MM.1S (cell line): ENCODE measurements around the gene GSC.

ENCODE experiments used
- DNase-seq: peaks from one replicate; pipeline ENCODE4 v3.0.0-alpha.2; 2015
- H2AFZ ChIP-seq: fragments of 300-600 bp; sonication (generic); 2 replicates; pipeline ENCODE4 v1.6.0; 2016; ENCODE audit warnings: antibody characterized with exemption, low read length
- H3F3A ChIP-seq: fragments of 300-600 bp; sonication (generic); 2 replicates; pipeline ENCODE4 v1.6.1; 2016; ENCODE audit warnings: mild to moderate bottlenecking, antibody characterized with exemption, low read length, moderate library complexity, mixed read lengths; ENCODE audit not compliant: insufficient read depth
- H3K27ac ChIP-seq: fragments of 300-600 bp; sonication (generic); 2 replicates; pipeline ENCODE4 v1.5.1; 2016; ENCODE audit warnings: mild to moderate bottlenecking, low read length
- H3K27me3 ChIP-seq: fragments of 300-600 bp; sonication (generic); replicated peaks from 2 replicates; pipeline ENCODE4 v1.6.0; 2016; ENCODE audit warnings: low read length; ENCODE audit not compliant: insufficient read depth
- H3K36me3 ChIP-seq: fragments of 300-600 bp; sonication (generic); replicated peaks from 2 replicates; pipeline ENCODE4 v1.6.1; 2016; ENCODE audit warnings: mild to moderate bottlenecking, low read length, mixed read lengths; ENCODE audit not compliant: insufficient read depth
- H3K4me1 ChIP-seq: fragments of 300-600 bp; sonication (generic); 2 replicates; pipeline ENCODE4 v1.6.1; 2016; ENCODE audit warnings: low read length, mixed read lengths
- H3K4me2 ChIP-seq: fragments of 300-600 bp; sonication (generic); 2 replicates; pipeline ENCODE4 v1.6.0; 2016; ENCODE audit warnings: low read depth, low read length
- H3K4me3 ChIP-seq: fragments of 300-600 bp; sonication (generic); 2 replicates; pipeline ENCODE4 v1.5.1; 2016; ENCODE audit warnings: low read length, mixed read lengths
- H3K79me2 ChIP-seq: fragments of 300-600 bp; sonication (generic); 2 replicates; pipeline ENCODE4 v1.6.1; 2016; ENCODE audit warnings: mixed run types, low read length, mixed read lengths
- H3K9ac ChIP-seq: fragments of 300-600 bp; sonication (generic); 2 replicates; pipeline ENCODE4 v1.6.1; 2016; ENCODE audit warnings: low read length, mixed read lengths
- H3K9me2 ChIP-seq: fragments of 300-600 bp; sonication (generic); replicated peaks from 2 replicates; pipeline ENCODE4 v1.6.1; 2016; ENCODE audit warnings: mild to moderate bottlenecking, low read length, mixed read lengths; ENCODE audit not compliant: insufficient read depth
- H3K9me3 ChIP-seq: fragments of 300-600 bp; sonication (generic); replicated peaks from 2 replicates; pipeline ENCODE4 v1.6.1; 2016; ENCODE audit warnings: mild to moderate bottlenecking, low read length, mixed read lengths; ENCODE audit not compliant: insufficient read depth
- H4K20me1 ChIP-seq: fragments of 300-600 bp; sonication (generic); 2 replicates; pipeline ENCODE4 v1.6.1; 2016; ENCODE audit warnings: mild to moderate bottlenecking, low read length, moderate library complexity, mixed read lengths; ENCODE audit not compliant: insufficient read depth
- EZH2 ChIP-seq: fragments of 300-600 bp; sonication (generic); optimal IDR thresholded peaks from 2 replicates; pipeline ENCODE3; 2017; ENCODE audit warnings: low read depth, mild to moderate bottlenecking, antibody characterized with exemption, low read length, mixed read lengths
- EZH2phosphoT487 ChIP-seq: fragments of 300-600 bp; sonication (generic); IDR thresholded peaks from 2 replicates; pipeline ENCODE4 v1.6.1; 2018; ENCODE audit warnings: antibody characterized with exemption, low read length
- TF ChIP-seq, protein P1 (sequence below): fragments of 300-600 bp; sonication (generic); IDR thresholded peaks from 2 replicates; pipeline ENCODE4 v1.5.1; 2016; ENCODE audit warnings: antibody characterized with exemption, low read length, mixed read lengths

GSC gene

DNA sequence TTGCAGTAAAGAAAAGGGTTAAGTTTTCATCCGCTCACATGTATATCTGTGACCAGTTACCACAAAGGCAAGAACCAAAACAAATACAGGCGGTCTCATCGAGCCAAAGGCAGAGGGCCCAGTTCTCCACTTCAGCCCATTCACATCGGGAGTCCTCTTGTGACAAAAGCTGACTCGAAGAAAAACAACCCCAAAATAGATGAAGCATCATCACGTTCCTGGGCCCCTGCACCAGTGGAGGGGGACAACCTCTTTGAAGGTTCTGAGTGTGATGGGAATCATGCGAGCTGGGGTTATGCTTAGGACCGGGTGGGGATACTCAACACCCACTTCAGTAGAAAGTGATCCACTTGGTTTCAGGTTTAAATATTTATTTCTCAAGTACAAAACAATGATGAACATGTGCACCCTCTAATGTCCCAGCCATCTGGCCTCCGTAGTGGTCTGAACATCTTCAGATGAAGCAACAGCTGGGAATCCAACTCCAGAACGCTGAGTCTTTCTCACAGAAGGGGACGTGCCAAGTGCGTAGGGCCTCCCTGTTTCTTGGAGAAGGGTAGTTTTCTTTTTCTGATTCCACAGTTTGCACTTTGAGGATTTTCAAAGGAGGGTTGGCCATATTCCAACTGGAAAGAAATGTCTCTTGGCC lies 8.4 kb downstream of the GSC start:
- H4K20me1 ChIP-seq, result no peaks in the 10 kb centered on the region
- H3K4me3 ChIP-seq, result no peak overlapping the region
- H3K27me3 ChIP-seq, result no peaks in the 10 kb centered on the region
- TF ChIP-seq, protein P1, sequence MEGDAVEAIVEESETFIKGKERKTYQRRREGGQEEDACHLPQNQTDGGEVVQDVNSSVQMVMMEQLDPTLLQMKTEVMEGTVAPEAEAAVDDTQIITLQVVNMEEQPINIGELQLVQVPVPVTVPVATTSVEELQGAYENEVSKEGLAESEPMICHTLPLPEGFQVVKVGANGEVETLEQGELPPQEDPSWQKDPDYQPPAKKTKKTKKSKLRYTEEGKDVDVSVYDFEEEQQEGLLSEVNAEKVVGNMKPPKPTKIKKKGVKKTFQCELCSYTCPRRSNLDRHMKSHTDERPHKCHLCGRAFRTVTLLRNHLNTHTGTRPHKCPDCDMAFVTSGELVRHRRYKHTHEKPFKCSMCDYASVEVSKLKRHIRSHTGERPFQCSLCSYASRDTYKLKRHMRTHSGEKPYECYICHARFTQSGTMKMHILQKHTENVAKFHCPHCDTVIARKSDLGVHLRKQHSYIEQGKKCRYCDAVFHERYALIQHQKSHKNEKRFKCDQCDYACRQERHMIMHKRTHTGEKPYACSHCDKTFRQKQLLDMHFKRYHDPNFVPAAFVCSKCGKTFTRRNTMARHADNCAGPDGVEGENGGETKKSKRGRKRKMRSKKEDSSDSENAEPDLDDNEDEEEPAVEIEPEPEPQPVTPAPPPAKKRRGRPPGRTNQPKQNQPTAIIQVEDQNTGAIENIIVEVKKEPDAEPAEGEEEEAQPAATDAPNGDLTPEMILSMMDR, result no peak
- TF ChIP-seq EZH2phosphoT487 (no peak), EZH2 (no peak)
- no peak for DNase-seq
- no peak overlapping the region for H3K4me2 ChIP-seq
- no peaks in the 10 kb centered on the region for H3K9me2 ChIP-seq
- no peaks in the 10 kb centered on the region for H3K79me2 ChIP-seq
- H3K36me3 ChIP-seq, result no peaks in the 10 kb centered on the region
- no peaks in the 10 kb centered on the region for H3F3A ChIP-seq
- H2AFZ ChIP-seq, result no peak overlapping the region
- H3K9me3 ChIP-seq, result no peaks in the 10 kb centered on the region
- no peaks in the 10 kb centered on the region for H3K4me1 ChIP-seq
- H3K9ac ChIP-seq, result no peak overlapping the region
- H3K27ac ChIP-seq, result no peak overlapping the region

- no peak for DNase-seq
- H3K9ac ChIP-seq, result no peak overlapping the region
- no peaks in the 10 kb centered on the region for H3K36me3 ChIP-seq
- H3F3A ChIP-seq, result no peaks in the 10 kb centered on the region
- no peak overlapping the region for H3K4me3 ChIP-seq
- H3K79me2 ChIP-seq, result no peaks in the 10 kb centered on the region
- H3K27ac ChIP-seq, result no peak overlapping the region
- no peak overlapping the region for H2AFZ ChIP-seq
- H3K4me1 ChIP-seq, result no peaks in the 10 kb centered on the region
- TF ChIP-seq EZH2, result no peak
- H3K27me3 ChIP-seq, result no peaks in the 10 kb centered on the region
- H4K20me1 ChIP-seq, result no peaks in the 10 kb centered on the region
- H3K4me2 ChIP-seq, result no peak overlapping the region
- H3K9me2 ChIP-seq, result no peaks in the 10 kb centered on the region
- H3K9me3 ChIP-seq, result no peaks in the 10 kb centered on the region
These were observed 13.5 kb downstream of the GSC start for GRCh38 chr14:94756310-94756882.

DNA sequence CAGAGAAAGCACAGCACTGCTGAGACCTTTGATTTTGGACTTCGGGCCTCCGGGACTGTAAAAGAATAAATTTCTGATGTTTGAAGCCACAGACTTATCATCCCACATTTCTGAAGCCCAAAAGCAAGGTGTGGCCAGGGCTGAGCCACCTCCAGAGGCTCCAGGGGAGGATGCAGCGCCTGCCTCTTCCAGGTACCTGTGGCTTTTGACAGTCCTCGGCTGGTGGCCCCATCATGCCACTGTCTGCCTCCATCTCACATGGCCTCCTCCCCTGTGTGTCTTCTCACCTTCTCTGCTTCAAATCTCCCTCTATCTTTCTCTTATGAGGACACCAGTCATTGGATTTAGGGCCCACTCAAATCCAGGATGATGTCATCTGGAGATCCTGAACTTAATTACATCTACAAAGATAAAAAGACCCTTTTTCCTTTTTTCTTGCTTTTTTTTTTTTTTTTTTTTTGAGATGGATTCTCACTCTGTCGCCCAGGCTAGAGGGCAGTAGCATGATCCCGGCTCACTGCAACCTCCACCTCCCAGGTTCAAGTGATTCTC lies 15.4 kb downstream of the GSC start:
- no peak for DNase-seq
- H3K27me3 ChIP-seq, result no peaks in the 10 kb centered on the region
- H3K79me2 ChIP-seq, result no peaks in the 10 kb centered on the region
- no peak for TF ChIP-seq EZH2phosphoT487
- TF ChIP-seq EZH2, result no peak
- TF ChIP-seq, protein P1, result no peak
- no peaks in the 10 kb centered on the region for H3K4me1 ChIP-seq
- H3K4me2 ChIP-seq, result no peak overlapping the region
- H3K36me3 ChIP-seq, result no peaks in the 10 kb centered on the region
- H4K20me1 ChIP-seq, result no peaks in the 10 kb centered on the region
- H2AFZ ChIP-seq, result no peak overlapping the region
- H3F3A ChIP-seq, result no peaks in the 10 kb centered on the region
- H3K4me3 ChIP-seq, result no peak overlapping the region
- no peak overlapping the region for H3K9ac ChIP-seq
- H3K9me3 ChIP-seq, result no peaks in the 10 kb centered on the region
- no peak overlapping the region for H3K27ac ChIP-seq
- no peaks in the 10 kb centered on the region for H3K9me2 ChIP-seq
